ENCODE data around the gene NFIX. TPM values are rescaled to one million over a fixed set of nuclear protein-coding genes. Genes with fewer than 3 reads are reported as not detected.

NFIX gene
- total and polyA plus RNA-seq, 2 donors (not counting 3 experiments of a cell fraction or from before 2014, with no cell fraction given) = 9.8 to 37.7 TPM

DNA sequence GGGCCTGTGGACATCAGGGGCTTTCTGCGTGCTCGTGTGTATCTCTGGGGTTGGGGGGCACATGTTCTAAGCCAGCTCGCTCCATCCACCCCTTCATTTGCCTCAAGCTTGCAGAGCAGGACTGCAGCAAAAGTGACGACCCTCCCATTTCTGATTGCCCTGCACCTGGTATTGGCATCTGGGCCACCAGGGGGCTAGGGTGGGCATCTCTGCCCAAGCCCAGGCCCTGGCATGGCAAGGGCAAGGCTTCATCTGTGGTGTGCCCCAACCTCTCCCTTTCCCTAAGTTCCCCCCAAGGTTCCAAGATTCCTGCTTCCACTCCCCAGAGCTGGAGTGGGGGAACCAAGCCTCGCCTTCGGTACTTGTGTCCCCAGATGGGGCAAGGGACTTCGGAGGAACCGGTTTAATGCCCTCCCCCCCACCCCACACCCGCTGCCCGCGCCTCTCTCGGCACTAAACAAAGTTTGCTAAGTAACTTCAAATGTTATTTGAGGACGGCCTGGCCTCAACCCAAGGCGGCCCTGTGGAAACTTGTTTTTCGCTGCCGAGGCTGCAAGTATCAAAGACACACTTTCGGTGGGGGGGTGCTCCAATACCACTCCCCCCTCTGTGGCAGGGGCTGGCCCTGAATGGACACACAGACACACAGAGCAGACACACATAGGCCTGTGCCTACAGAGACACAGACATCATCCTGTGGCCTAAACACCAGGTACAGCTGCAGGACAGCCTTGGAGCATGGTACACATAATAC is 12.2 kb downstream of the NFIX start:
- Histone ChIP-seq H2AFZ (ENCODE audit: low read depth, low read length) (no peak overlapping the region), H3K36me3 (ENCODE audit: control insufficient read depth in 2 of 2, extremely low read depth in 1 of 2, insufficient read depth in 2 of 2, low read length in 2 of 2) (no peaks in the 10 kb centered on the region), H3K9me1 (replicated peaks; ENCODE audit: control insufficient read depth, extremely low read depth, insufficient read depth, low read length) (no peaks in the 10 kb centered on the region), H3K9ac (replicated peaks; ENCODE audit: extremely low read depth, insufficient read depth, low read length) (no peak overlapping the region), H3K9me3 (replicated peaks; ENCODE audit: control insufficient read depth, insufficient read depth, low read length) (no peaks in the 10 kb centered on the region), H3K4me2 (ENCODE audit: insufficient read depth, low read length) (no peak overlapping the region), H3K4me3 (replicated peaks in 1 of 3; ENCODE audit: insufficient read depth in 1 of 3, low read depth in 1 of 3, low read length in 3 of 3) (no peak overlapping the region), H3K27ac (ENCODE audit: insufficient read depth, low read depth, low read length) (no peak overlapping the region), H3K79me2 (ENCODE audit: control insufficient read depth, insufficient read depth, low read length) (no peaks in the 10 kb centered on the region), H3K4me1 (ENCODE audit: control insufficient read depth, extremely low read depth, insufficient read depth, low read length) (no peaks in the 10 kb centered on the region), H3K27me3 (ENCODE audit: control insufficient read depth in 2 of 2, insufficient read depth in 2 of 2, low read length in 2 of 2) (peaks cover 0 to 9% of the 10 kb centered on the region in 2 experiments), H4K20me1 (replicated peaks; ENCODE audit: control insufficient read depth, extremely low read depth, insufficient read depth, low read length) (no peaks in the 10 kb centered on the region)
- DNase-seq (ENCODE audit: low read depth, low spot score) (no peak), FAIRE-seq (no peak)
- dilution Hi-C loops (cut with MboI; ENCODE audit: extremely low pct_ligation_motif_present, low sequenced_read_pairs) = no loop called here
- CTCF ChIA-PET = interaction anchor here (3.0 to 3.1 kb wide), 2 partner anchors 29 to 53 kb away, joined by 10 to 26 read pairs; no protein-coding TSS in a partner anchor
- intact Hi-C loops (cut with micrococcal nuclease) = no loop called here
- POLR2A ChIA-PET = no interaction called here
- TF ChIP-seq, protein P1, sequence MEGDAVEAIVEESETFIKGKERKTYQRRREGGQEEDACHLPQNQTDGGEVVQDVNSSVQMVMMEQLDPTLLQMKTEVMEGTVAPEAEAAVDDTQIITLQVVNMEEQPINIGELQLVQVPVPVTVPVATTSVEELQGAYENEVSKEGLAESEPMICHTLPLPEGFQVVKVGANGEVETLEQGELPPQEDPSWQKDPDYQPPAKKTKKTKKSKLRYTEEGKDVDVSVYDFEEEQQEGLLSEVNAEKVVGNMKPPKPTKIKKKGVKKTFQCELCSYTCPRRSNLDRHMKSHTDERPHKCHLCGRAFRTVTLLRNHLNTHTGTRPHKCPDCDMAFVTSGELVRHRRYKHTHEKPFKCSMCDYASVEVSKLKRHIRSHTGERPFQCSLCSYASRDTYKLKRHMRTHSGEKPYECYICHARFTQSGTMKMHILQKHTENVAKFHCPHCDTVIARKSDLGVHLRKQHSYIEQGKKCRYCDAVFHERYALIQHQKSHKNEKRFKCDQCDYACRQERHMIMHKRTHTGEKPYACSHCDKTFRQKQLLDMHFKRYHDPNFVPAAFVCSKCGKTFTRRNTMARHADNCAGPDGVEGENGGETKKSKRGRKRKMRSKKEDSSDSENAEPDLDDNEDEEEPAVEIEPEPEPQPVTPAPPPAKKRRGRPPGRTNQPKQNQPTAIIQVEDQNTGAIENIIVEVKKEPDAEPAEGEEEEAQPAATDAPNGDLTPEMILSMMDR (IDR thresholded peaks at IDR 0.05; ENCODE audit: extremely low read depth in 1 of 2, insufficient read depth in 1 of 2, low read depth in 1 of 2, low read length in 2 of 2) = no peak
- no peak for TF ChIP-seq POLR2A (IDR thresholded peaks at IDR 0.05; ENCODE audit: low read depth, low read length)
- TF ChIP-seq, protein P2, sequence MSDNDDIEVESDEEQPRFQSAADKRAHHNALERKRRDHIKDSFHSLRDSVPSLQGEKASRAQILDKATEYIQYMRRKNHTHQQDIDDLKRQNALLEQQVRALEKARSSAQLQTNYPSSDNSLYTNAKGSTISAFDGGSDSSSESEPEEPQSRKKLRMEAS (IDR thresholded peaks at IDR 0.05; ENCODE audit: insufficient read depth, insufficient read length) = no peak
- no peak for TF ChIP-seq POLR2AphosphoS5 (IDR thresholded peaks at IDR 0.05; ENCODE audit: insufficient read depth, low read depth, low read length)
- no peak for TF ChIP-seq MYC (IDR thresholded peaks at IDR 0.05; ENCODE audit: low read depth, low read length)
- TF ChIP-seq GATA2 (IDR thresholded peaks at IDR 0.05; ENCODE audit: insufficient read depth, insufficient read length, low read depth, low read length) = no peak
- no peak for TF ChIP-seq FOS (IDR thresholded peaks at IDR 0.05; ENCODE audit: borderline replicate concordance, insufficient read depth, low read length)
- no peak for TF ChIP-seq EZH2 (IDR thresholded peaks at IDR 0.05; ENCODE audit: borderline replicate concordance, low read depth, low read length, severe bottlenecking)
- TF ChIP-seq JUN (IDR thresholded peaks at IDR 0.05; ENCODE audit: borderline replicate concordance, insufficient read depth, insufficient read length, low read depth) = no peak
- BruUV-seq (replicated peaks) = no TSS peak

Data from endothelial cell of umbilical vein (primary cell).